Sigmoid colon (tissue), 4 donors: Measurements from ENCODE around the gene WSB1.

Experiments
- EP300 ChIP-seq, 4 donors: sonication (generic); formaldehyde crosslinking; IDR thresholded peaks; one replicate each; pipeline ENCODE4 v1.6.1; 2017; ENCODE audit warnings: antibody characterized with exemption in 4 of 4
- POLR2A ChIP-seq, 2 donors: fragments of 450-650 bp; IDR thresholded peaks; one replicate each; pipeline ENCODE4 v1.6.1; 2016; ENCODE audit warnings: antibody characterized with exemption in 2 of 2, mild to moderate bottlenecking in 2 of 2, moderate library complexity in 2 of 2
- POLR2AphosphoS5 ChIP-seq, 4 donors: sonication (generic); formaldehyde crosslinking; IDR thresholded peaks; one replicate each; pipeline ENCODE4 v1.6.1; 2017; ENCODE audit warnings: antibody characterized with exemption in 4 of 4
- TF ChIP-seq, protein P1 (sequence below), 4 experiments: fragments of 450-650 bp in 3 of 4; fragments of 200-600 bp in 1 of 4; IDR thresholded peaks; one replicate each; pipeline ENCODE4 v1.5.1; 2016 to 2019; ENCODE audit warnings: antibody characterized with exemption in 4 of 4, mild to moderate bottlenecking in 3 of 4, moderate library complexity in 2 of 4

DNA sequence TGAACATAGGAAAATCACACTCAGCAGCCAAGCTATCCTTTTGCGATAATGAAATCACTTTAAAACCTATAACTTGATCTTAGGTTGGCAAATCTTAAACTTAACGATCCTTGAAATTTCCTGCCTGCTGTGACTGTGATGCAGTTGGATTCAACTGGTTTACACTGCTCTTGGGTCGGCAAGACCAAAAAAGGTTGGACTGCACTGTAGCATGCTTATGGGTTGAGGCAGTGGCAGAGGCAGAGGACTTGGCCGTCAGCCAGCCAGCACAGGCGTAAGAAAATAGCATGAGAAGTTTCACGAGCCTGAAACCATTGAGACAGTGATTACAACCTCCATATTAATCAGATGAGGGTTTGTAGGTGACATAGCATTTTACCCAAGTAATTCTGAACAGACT is 21.4 kb downstream of the WSB1 start:
- TF ChIP-seq POLR2AphosphoS5 (IDR thresholded peaks at IDR 0.05) (peak; percentile 68 to 83 (median 75)), POLR2A (IDR thresholded peaks at IDR 0.05) (no peak), EP300 (IDR thresholded peaks at IDR 0.05) (peak in 3 of 4 donors; percentile 72 to 97 (median 80))
- TF ChIP-seq, protein P1, sequence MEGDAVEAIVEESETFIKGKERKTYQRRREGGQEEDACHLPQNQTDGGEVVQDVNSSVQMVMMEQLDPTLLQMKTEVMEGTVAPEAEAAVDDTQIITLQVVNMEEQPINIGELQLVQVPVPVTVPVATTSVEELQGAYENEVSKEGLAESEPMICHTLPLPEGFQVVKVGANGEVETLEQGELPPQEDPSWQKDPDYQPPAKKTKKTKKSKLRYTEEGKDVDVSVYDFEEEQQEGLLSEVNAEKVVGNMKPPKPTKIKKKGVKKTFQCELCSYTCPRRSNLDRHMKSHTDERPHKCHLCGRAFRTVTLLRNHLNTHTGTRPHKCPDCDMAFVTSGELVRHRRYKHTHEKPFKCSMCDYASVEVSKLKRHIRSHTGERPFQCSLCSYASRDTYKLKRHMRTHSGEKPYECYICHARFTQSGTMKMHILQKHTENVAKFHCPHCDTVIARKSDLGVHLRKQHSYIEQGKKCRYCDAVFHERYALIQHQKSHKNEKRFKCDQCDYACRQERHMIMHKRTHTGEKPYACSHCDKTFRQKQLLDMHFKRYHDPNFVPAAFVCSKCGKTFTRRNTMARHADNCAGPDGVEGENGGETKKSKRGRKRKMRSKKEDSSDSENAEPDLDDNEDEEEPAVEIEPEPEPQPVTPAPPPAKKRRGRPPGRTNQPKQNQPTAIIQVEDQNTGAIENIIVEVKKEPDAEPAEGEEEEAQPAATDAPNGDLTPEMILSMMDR (IDR thresholded peaks at IDR 0.05), result no peak
